IMR-90 (cell line): ENCODE data around the gene MYOM1. TPM values are rescaled to one million over a fixed set of nuclear protein-coding genes. Genes with fewer than 3 reads are reported as not detected.

Experiments used
- ATAC-seq: fragments of 200-7000 bp; cut with Tn5 transposase; 2 replicates; pipeline ENCODE4 v1.9.1; 2020; ENCODE audit warnings: low read depth, mild to moderate bottlenecking, moderate library complexity
- BruUV-seq: library from RNA; stranded (reverse); fragments of 400-500 nt; replicated peaks from 2 replicates; lab custom pipeline; 2021; lab: Mats Ljungman, UMichigan
- CTCF ChIA-PET: fragments of 300-600 bp; formaldehyde crosslinking; extraction: SDS; loops from one replicate; lab custom pipeline; 2021; ENCODE audit warnings: antibody characterized with exemption; lab: Yijun Ruan, JAX
- POLR2A ChIA-PET: fragments of 300-600 bp; sonication (Branson Sonifier 250); formaldehyde crosslinking; loops from one replicate; lab custom pipeline; 2022; ENCODE audit warnings: antibody characterized with exemption; ENCODE audit not compliant: unreplicated experiment; lab: Charles Lee
- DNase-seq: peaks from one replicate; pipeline ENCODE4 v3.0.0; 2013
- H2AFZ ChIP-seq: replicated peaks from 2 replicates; pipeline ENCODE3; 2013; ENCODE audit warnings: low read length, mild to moderate bottlenecking; ENCODE audit not compliant: poor library complexity
- H2AK5ac ChIP-seq: 2 replicates; pipeline ENCODE4 v1.6.1; 2013; ENCODE audit warnings: low read depth, low read length, inconsistent platforms
- H2AK9ac ChIP-seq: replicated peaks from 2 replicates; pipeline ENCODE3; 2013; ENCODE audit warnings: mild to moderate bottlenecking, low read depth, low read length, moderate library complexity; ENCODE audit not compliant: poor library complexity
- H2BK120ac ChIP-seq: 2 replicates; pipeline ENCODE4 v1.6.1; 2013; ENCODE audit warnings: low read depth, low read length, inconsistent platforms
- H2BK15ac ChIP-seq: 3 replicates; pipeline ENCODE4 v1.6.1; 2013; ENCODE audit warnings: low read depth, low read length, inconsistent platforms
- H2BK20ac ChIP-seq: 2 replicates; pipeline ENCODE4 v1.6.1; 2013; ENCODE audit warnings: low read depth, mild to moderate bottlenecking, inconsistent platforms, low read length, moderate library complexity
- H2BK5ac ChIP-seq: 2 replicates; pipeline ENCODE4 v1.6.1; 2013; ENCODE audit warnings: mild to moderate bottlenecking, low read depth, low read length, inconsistent platforms; ENCODE audit not compliant: poor library complexity, severe bottlenecking
- H3K14ac ChIP-seq: replicated peaks from 2 replicates; pipeline ENCODE4 v1.6.1; 2013; ENCODE audit warnings: low read depth, low read length, inconsistent platforms
- H3K18ac ChIP-seq: 2 replicates; pipeline ENCODE4 v1.6.1; 2013; ENCODE audit warnings: low read depth, low read length, control low read depth
- H3K23ac ChIP-seq: 2 replicates; pipeline ENCODE4 v1.6.1; 2013; ENCODE audit warnings: low read depth, low read length, inconsistent platforms
- H3K27ac ChIP-seq: 2 replicates; pipeline ENCODE4 v1.5.1; 2013; ENCODE audit warnings: mild to moderate bottlenecking, control low read depth, low read length; ENCODE audit not compliant: insufficient read depth
- H3K27me3 ChIP-seq: 2 replicates; pipeline ENCODE4 v1.6.1; 2013; ENCODE audit warnings: low read length; ENCODE audit not compliant: control insufficient read depth, insufficient read depth
- H3K36me3 ChIP-seq: 2 replicates; pipeline ENCODE4 v1.6.1; 2013; ENCODE audit warnings: low read length, mixed read lengths; ENCODE audit not compliant: control insufficient read depth, insufficient read depth
- H3K4ac ChIP-seq: 2 replicates; pipeline ENCODE4 v1.6.1; 2013; ENCODE audit warnings: low read depth, low read length, inconsistent platforms
- H3K4me1 ChIP-seq: 2 replicates; pipeline ENCODE4 v1.6.1; 2013; ENCODE audit warnings: low read length, mixed read lengths; ENCODE audit not compliant: control insufficient read depth, insufficient read depth
- H3K4me2 ChIP-seq: 2 replicates; pipeline ENCODE4 v1.6.1; 2013; ENCODE audit warnings: low read depth, mild to moderate bottlenecking, control low read depth, low read length, moderate library complexity
- H3K4me3 ChIP-seq: 2 replicates; pipeline ENCODE4 v1.5.1; 2013; ENCODE audit warnings: low read depth, mild to moderate bottlenecking, control low read depth, low read length, moderate library complexity; ENCODE audit not compliant: insufficient read depth
- H3K56ac ChIP-seq: 2 replicates; pipeline ENCODE4 v1.6.1; 2013; ENCODE audit warnings: low read length, inconsistent platforms; ENCODE audit not compliant: insufficient read depth; ENCODE audit errors: extremely low read depth
- H3K79me1 ChIP-seq, 2 experiments: 2 replicates each; pipeline ENCODE4 v1.6.1; 2013; ENCODE audit warnings: low read length in 2 of 2, inconsistent platforms in 1 of 2, low read depth in 1 of 2
- H3K9ac ChIP-seq: 2 replicates; pipeline ENCODE4 v1.6.1; 2013; ENCODE audit warnings: low read depth, low read length, control low read depth
- H3K9me1 ChIP-seq: 2 replicates; pipeline ENCODE4 v1.6.1; 2013; ENCODE audit warnings: low read length, inconsistent platforms; ENCODE audit not compliant: insufficient read depth
- H3K9me3 ChIP-seq: 2 replicates; pipeline ENCODE4 v1.6.1; 2013; ENCODE audit warnings: low read length; ENCODE audit not compliant: control insufficient read depth, insufficient read depth
- H4K20me1 ChIP-seq: 2 replicates; pipeline ENCODE4 v1.6.1; 2013; ENCODE audit warnings: low read length, inconsistent platforms; ENCODE audit not compliant: insufficient read depth
- H4K5ac ChIP-seq: 2 replicates; pipeline ENCODE4 v1.6.1; 2013; ENCODE audit warnings: mild to moderate bottlenecking, low read depth, low read length, control low read depth
- H4K8ac ChIP-seq, 2 experiments: 2 replicates each; pipeline ENCODE4 v1.6.1; 2013; ENCODE audit warnings: low read depth in 2 of 2, low read length in 2 of 2, control low read depth in 1 of 2, inconsistent platforms in 1 of 2
- H4K91ac ChIP-seq: 2 replicates; pipeline ENCODE4 v1.6.1; 2013; ENCODE audit warnings: low read depth, low read length, inconsistent platforms; ENCODE audit not compliant: insufficient read depth
- RFX5 ChIP-seq: IDR thresholded peaks from 2 replicates; pipeline ENCODE4 v1.8.0; 2012; ENCODE audit warnings: low read depth, mild to moderate bottlenecking, low read length, moderate library complexity
- WGBS, 2 experiments: methylation state at CpG; one replicate each; pipeline versions ENCODE4 v1.1.5 to v1.1.7; 2013; ENCODE audit warnings: missing lambda C conversion rate in 2 of 2; ENCODE audit not compliant: insufficient read length in 1 of 2; ENCODE audit errors: extremely low coverage in 2 of 2; 5-methylcytosine and 5-hydroxymethylcytosine counted together
- dilution Hi-C: fragments of 300-500 bp; cut with HindIII; formaldehyde crosslinking; loops from one replicate; pipeline ENCODE4 v1.14.3; 2018; ENCODE audit warnings: low sequenced_read_pairs; ENCODE audit not compliant: unreplicated experiment
- in situ Hi-C: fragments of 300-500 bp; cut with MboI; formaldehyde crosslinking; loops from 3 replicates; pipeline ENCODE4 v1.14.3; 2019; ENCODE audit warnings: low sequenced_read_pairs, inconsistent platforms, mixed read lengths
- intact Hi-C: fragments of 100-400 bp; cut with micrococcal nuclease; formaldehyde crosslinking; loops from 2 replicates; pipeline ENCODE4 v1.10.0; 2022
- polyA plus RNA-seq, 3 experiments: library from polyadenylated mRNA; depleted of rRNA; stranded (reverse); fragments of >200 nt; gene quantifications; 2 replicates each; pipeline ENCODE4 v1.2.3, GENCODE V29; 2012; ENCODE audit warnings: low replicate concordance in 1 of 3
- total RNA-seq: library from RNA; depleted of rRNA; stranded (reverse); fragments of >200 nt; gene quantifications from 2 replicates; pipeline ENCODE4 v1.2.3, GENCODE V29; 2012
- TF ChIP-seq, protein P1 (sequence below): fragments of 150-350 bp; IDR thresholded peaks from 2 replicates; pipeline ENCODE4 v1.6.1; 2016; ENCODE audit warnings: low read depth, mild to moderate bottlenecking, low read length, moderate library complexity, borderline replicate concordance

The MYOM1 gene
- total and polyA plus RNA-seq, 2 of the 4 experiments (the other 2 are of a cell fraction), result under 0.01 to 0.10 TPM

DNA sequence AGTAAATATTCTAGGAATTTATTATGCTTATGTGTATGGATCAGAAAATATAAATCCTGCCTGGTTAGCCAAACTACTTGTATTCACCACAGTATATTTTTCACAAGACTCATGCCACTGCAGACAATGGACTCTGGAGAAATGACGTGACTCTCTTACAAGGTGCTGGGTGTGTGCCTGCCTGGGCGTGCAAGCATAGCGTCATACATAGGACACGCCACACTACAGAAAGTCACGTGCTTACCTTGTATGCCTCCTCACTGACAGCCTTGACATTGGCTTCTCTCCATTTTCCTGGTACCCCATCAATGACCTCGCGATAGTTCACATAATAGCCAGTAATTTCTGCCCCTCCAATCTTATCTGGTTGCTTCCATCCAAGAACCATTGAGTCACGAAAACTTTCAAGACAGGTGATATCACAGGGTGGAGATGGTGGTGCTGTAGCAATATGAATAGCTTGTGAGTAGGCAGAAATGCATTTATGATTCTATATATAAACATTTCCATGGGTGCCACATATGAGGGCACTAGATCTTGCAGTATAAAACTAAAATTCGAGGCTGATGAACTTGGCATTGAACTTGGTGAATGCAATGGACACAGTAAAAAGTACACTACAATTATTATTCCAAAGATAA is 93.2 kb downstream of the MYOM1 start:
- H3K27ac ChIP-seq, result no peak overlapping the region
- no peak overlapping the region for H2BK20ac ChIP-seq
- no peak for ATAC-seq
- ChIA-PET CTCF (interaction anchor here (0.6 kb wide), 1 partner anchor 770 kb away, joined by 3 read pairs; no protein-coding TSS in a partner anchor), POLR2A (no interaction called here)
- no peak overlapping the region for H2BK120ac ChIP-seq
- no peaks in the 10 kb centered on the region for H3K9me1 ChIP-seq
- H2AK5ac ChIP-seq, result no peak overlapping the region
- no peak overlapping the region for H3K23ac ChIP-seq
- dilution Hi-C loops (no loop called here), intact Hi-C loops (loop anchor here (5.0 kb wide), 1 partner anchor 139 kb away; no protein-coding TSS in a partner anchor), in situ Hi-C loops (no loop called here)
- no peak for DNase-seq
- H3K9me3 ChIP-seq, result no peaks in the 10 kb centered on the region
- H3K4me1 ChIP-seq, result no peaks in the 10 kb centered on the region
- H3K56ac ChIP-seq, result no peak overlapping the region
- H3K14ac ChIP-seq, result no peak overlapping the region
- no peaks in the 10 kb centered on the region for H3K36me3 ChIP-seq
- H3K4ac ChIP-seq, result no peak overlapping the region
- no peaks in the 10 kb centered on the region for H3K79me1 ChIP-seq
- no peak overlapping the region for H4K5ac ChIP-seq
- no peak overlapping the region for H4K91ac ChIP-seq
- no peak overlapping the region for H3K18ac ChIP-seq
- TF ChIP-seq RFX5, result no peak
- TF ChIP-seq, protein P1, sequence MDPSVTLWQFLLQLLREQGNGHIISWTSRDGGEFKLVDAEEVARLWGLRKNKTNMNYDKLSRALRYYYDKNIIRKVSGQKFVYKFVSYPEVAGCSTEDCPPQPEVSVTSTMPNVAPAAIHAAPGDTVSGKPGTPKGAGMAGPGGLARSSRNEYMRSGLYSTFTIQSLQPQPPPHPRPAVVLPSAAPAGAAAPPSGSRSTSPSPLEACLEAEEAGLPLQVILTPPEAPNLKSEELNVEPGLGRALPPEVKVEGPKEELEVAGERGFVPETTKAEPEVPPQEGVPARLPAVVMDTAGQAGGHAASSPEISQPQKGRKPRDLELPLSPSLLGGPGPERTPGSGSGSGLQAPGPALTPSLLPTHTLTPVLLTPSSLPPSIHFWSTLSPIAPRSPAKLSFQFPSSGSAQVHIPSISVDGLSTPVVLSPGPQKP, result no peak
- WGBS, 2 experiments, result 85% methylated on average over 5 of the region's 9 CpGs; no CpG with 5 or more reads in 1 of the 2 experiments
- H4K20me1 ChIP-seq, result no peaks in the 10 kb centered on the region
- no peak overlapping the region for H3K9ac ChIP-seq
- no peaks in the 10 kb centered on the region; the same call in 1 of the 2 replicates for H3K27me3 ChIP-seq
- no peak overlapping the region for H2AK9ac ChIP-seq
- no peak overlapping the region for H2AFZ ChIP-seq
- no TSS peak for BruUV-seq
- no peak overlapping the region for H2BK15ac ChIP-seq
- no peak overlapping the region for H3K4me2 ChIP-seq
- H3K4me3 ChIP-seq, result no peak overlapping the region
- H4K8ac ChIP-seq, result no peak overlapping the region
- no peak overlapping the region for H2BK5ac ChIP-seq
